Astrocyte of the spinal cord (primary cell): ENCODE results near the gene UBE2F.

ENCODE experiments used
- DNase-seq: peaks from one replicate; pipeline ENCODE4 v3.0.0; 2011; ENCODE audit warnings: low read depth, low spot score
- H3K4me3 ChIP-seq: 2 replicates; pipeline ENCODE4 v1.5.1; 2011; ENCODE audit warnings: low read depth, mild to moderate bottlenecking, low read length, moderate library complexity
- CTCF ChIP-seq: IDR thresholded peaks from 2 replicates; pipeline ENCODE4 v1.5.1; 2012; ENCODE audit warnings: low read depth, mild to moderate bottlenecking, low read length, inconsistent platforms
- in situ Hi-C: cut with HindIII; loops from 2 replicates; pipeline ENCODE4 v1.10.0; 2017; ENCODE audit warnings: low sequenced_read_pairs

The UBE2F gene

GRCh38 chr2:237923481-237924163 lies 43.2 kb upstream of the UBE2F start:
- in situ Hi-C loops: no loop called here
- DNase-seq: peak; percentile 35
- no peak overlapping the region for H3K4me3 ChIP-seq
- TF ChIP-seq CTCF: peak; percentile 83

GRCh38 chr2:237924164-237924534 lies 42.7 kb upstream of the UBE2F start:
- TF ChIP-seq CTCF: no peak
- in situ Hi-C loops: no loop called here
- no peak for DNase-seq
- no peak overlapping the region for H3K4me3 ChIP-seq

GRCh38 chr2:237927135-237927534 lies 39.7 kb upstream of the UBE2F start:
- no peak for DNase-seq
- TF ChIP-seq CTCF: no peak
- no peak overlapping the region for H3K4me3 ChIP-seq
- in situ Hi-C loops: no loop called here

- no peak overlapping the region for H3K4me3 ChIP-seq
- no peak for TF ChIP-seq CTCF
- in situ Hi-C loops: no loop called here
- no peak for DNase-seq
These were observed 38.8 kb upstream of the UBE2F start for GRCh38 chr2:237927986-237928385.

- in situ Hi-C loops: no loop called here
- DNase-seq: no peak
- H3K4me3 ChIP-seq: no peak overlapping the region
- no peak for TF ChIP-seq CTCF
These were observed 36.8 kb upstream of the UBE2F start for GRCh38 chr2:237929979-237930378.

GRCh38 chr2:237931205-237931721 lies 35.6 kb upstream of the UBE2F start:
- in situ Hi-C loops: no loop called here
- DNase-seq: peak; percentile 63
- H3K4me3 ChIP-seq: no peak overlapping the region
- TF ChIP-seq CTCF: no peak
